ENCODE results near the gene ZNF284.

The ZNF284 gene

GRCh38 chr19:44071824-44072542 is at the start of gene ZNF284:
Gene ZNF284 (plus strand): TSS chr19:44072159. CDS start chr19:44076390, 4,231 bp downstream.
- in situ Hi-C loops (cut with MboI; ENCODE audit: low sequenced_read_pairs) = no loop called here

- in situ Hi-C loops (cut with MboI; ENCODE audit: low sequenced_read_pairs) = no loop called here
These were observed 47.1 kb upstream of the ZNF284 start for GRCh38 chr19:44024900-44025216.

GRCh38 chr19:44025217-44025936 is 46.6 kb upstream of the ZNF284 start, which contains the start of gene ZNF222:
Gene ZNF222 (plus strand): TSS chr19:44025379. CDS start chr19:44025437, 58 bp downstream.
- in situ Hi-C loops (cut with MboI; ENCODE audit: low sequenced_read_pairs) = no loop called here

GRCh38 chr19:44026622-44027021 is 45.3 kb upstream of the ZNF284 start:
- in situ Hi-C loops (cut with MboI; ENCODE audit: low sequenced_read_pairs) = no loop called here

GRCh38 chr19:44032001-44032610 is 39.9 kb upstream of the ZNF284 start:
- in situ Hi-C loops (cut with MboI; ENCODE audit: low sequenced_read_pairs) = no loop called here

GRCh38 chr19:44042147-44042546 is 29.8 kb upstream of the ZNF284 start:
- in situ Hi-C loops (cut with MboI; ENCODE audit: low sequenced_read_pairs) = no loop called here

- in situ Hi-C loops (cut with MboI; ENCODE audit: low sequenced_read_pairs) = no loop called here
These were observed 21.0 kb upstream of the ZNF284 start for GRCh38 chr19:44050740-44051649.

- in situ Hi-C loops (cut with MboI; ENCODE audit: low sequenced_read_pairs) = no loop called here
These were observed 20.1 kb upstream of the ZNF284 start, which contains the start of gene ZNF223 for GRCh38 chr19:44051650-44052402. Gene ZNF223 (plus strand): TSS chr19:44052036. CDS start chr19:44055177, 3,141 bp downstream.

- in situ Hi-C loops (cut with MboI; ENCODE audit: low sequenced_read_pairs) = no loop called here
These were observed 16.1 kb upstream of the ZNF284 start for GRCh38 chr19:44055870-44056269.

GRCh38 chr19:44059229-44059628 is 12.7 kb upstream of the ZNF284 start:
- in situ Hi-C loops (cut with MboI; ENCODE audit: low sequenced_read_pairs) = no loop called here

GRCh38 chr19:44061038-44061437 is 10.9 kb upstream of the ZNF284 start:
- in situ Hi-C loops (cut with MboI; ENCODE audit: low sequenced_read_pairs) = no loop called here

GRCh38 chr19:44066305-44066704 is 5.7 kb upstream of the ZNF284 start:
- in situ Hi-C loops (cut with MboI; ENCODE audit: low sequenced_read_pairs) = no loop called here

- in situ Hi-C loops (cut with MboI; ENCODE audit: low sequenced_read_pairs) = no loop called here
These were observed 2.5 kb upstream of the ZNF284 start for GRCh38 chr19:44069415-44069814.

- in situ Hi-C loops (cut with MboI; ENCODE audit: low sequenced_read_pairs) = no loop called here
These were observed 813 bp downstream of the ZNF284 start for GRCh38 chr19:44072543-44073401.

GRCh38 chr19:44076325-44076724 is 4.4 kb downstream of the ZNF284 start:
- in situ Hi-C loops (cut with MboI; ENCODE audit: low sequenced_read_pairs) = no loop called here

GRCh38 chr19:44092108-44092507 is 20.1 kb downstream of the ZNF284 start:
- in situ Hi-C loops (cut with MboI; ENCODE audit: low sequenced_read_pairs) = no loop called here

- in situ Hi-C loops (cut with MboI; ENCODE audit: low sequenced_read_pairs) = no loop called here
These were observed 22.2 kb downstream of the ZNF284 start, which contains the start of gene ZNF224 for GRCh38 chr19:44093931-44094765. Gene ZNF224 (plus strand): TSS chr19:44094361. CDS start chr19:44097874, 3,513 bp downstream.

- in situ Hi-C loops (cut with MboI; ENCODE audit: low sequenced_read_pairs) = no loop called here
These were observed 35.8 kb downstream of the ZNF284 start for GRCh38 chr19:44107751-44108150.

Data from hTERT RPE-1 (cell line).